CD4-positive, alpha-beta T cell treated with Interleukin-17A for 4 hours (primary cell): Measurements from ENCODE around the gene SLC34A1.
A peak's percentile ranks its signal among the peaks of the same experiment; 100 is the strongest.

ENCODE experiments used
- DNase-seq: peaks from one replicate; pipeline ENCODE4 v3.0.0-alpha.2; 2020; ENCODE audit warnings: mixed read lengths

SLC34A1 gene

GRCh38 chr5:177432839-177433657, 48.8 kb downstream of the SLC34A1 start:
- no peak for DNase-seq

GRCh38 chr5:177433658-177434217, 49.5 kb downstream of the SLC34A1 start:
- DNase-seq = no peak

- DNase-seq = peak; percentile 72
These were observed 50.2 kb downstream of the SLC34A1 start for GRCh38 chr5:177434437-177434836.

- no peak for DNase-seq
These were observed 50.9 kb downstream of the SLC34A1 start for GRCh38 chr5:177434942-177435738.

GRCh38 chr5:177435847-177436536, 51.8 kb downstream of the SLC34A1 start:
- no peak for DNase-seq

GRCh38 chr5:177437623-177438022, 53.4 kb downstream of the SLC34A1 start:
- no peak for DNase-seq

- DNase-seq = no peak
These were observed 54.2 kb downstream of the SLC34A1 start for GRCh38 chr5:177438468-177438867.

- no peak for DNase-seq
These were observed 55.4 kb downstream of the SLC34A1 start for GRCh38 chr5:177439518-177440053.

GRCh38 chr5:177440211-177440989, 56.2 kb downstream of the SLC34A1 start:
- peak; percentile 43 for DNase-seq

GRCh38 chr5:177440990-177441780, 57.0 kb downstream of the SLC34A1 start:
- no peak for DNase-seq

- DNase-seq = no peak
These were observed 58.0 kb downstream of the SLC34A1 start for GRCh38 chr5:177442066-177442826.

GRCh38 chr5:177443144-177443983, 59.1 kb downstream of the SLC34A1 start:
- no peak for DNase-seq

- DNase-seq = no peak
These were observed 60.1 kb downstream of the SLC34A1 start for GRCh38 chr5:177444106-177445051.

GRCh38 chr5:177445052-177445916, 61.0 kb downstream of the SLC34A1 start:
- peak; percentile 39 for DNase-seq

- DNase-seq = no peak
These were observed 61.6 kb downstream of the SLC34A1 start for GRCh38 chr5:177445917-177446199.

GRCh38 chr5:177446200-177447065, 62.2 kb downstream of the SLC34A1 start, which contains the start of gene PRR7:
PRR7 (plus strand) TSS chr5:177446814; CDS start chr5:177455068, 8,254 bp downstream.
- DNase-seq = peak; percentile 82
